Measurements from ENCODE around the gene OPCML.

DNA sequence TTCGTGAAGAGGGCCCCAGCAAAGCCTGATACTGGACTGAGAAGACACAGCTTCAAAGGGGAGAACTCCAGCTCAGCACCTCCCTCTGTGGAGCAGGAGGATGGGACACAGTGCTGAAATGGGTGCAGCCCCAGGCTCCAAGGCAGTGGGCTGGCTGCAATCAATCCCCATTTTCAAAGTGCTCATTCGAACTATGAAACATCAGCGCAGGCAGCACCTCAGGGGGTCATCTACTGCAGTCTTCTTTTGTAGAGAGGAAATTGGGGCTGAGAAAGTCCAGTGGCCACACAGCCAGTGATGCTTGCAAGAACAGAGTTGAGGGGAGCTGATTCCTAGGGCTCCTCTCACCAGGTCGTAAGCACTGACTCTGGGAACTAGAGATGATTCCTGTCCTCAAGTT, 25.1 kb downstream of the OPCML start:
- no peak for TF ChIP-seq POLR2AphosphoS5 (IDR thresholded peaks at IDR 0.05; ENCODE audit: low read depth, low read length)
- TF ChIP-seq, protein P1, sequence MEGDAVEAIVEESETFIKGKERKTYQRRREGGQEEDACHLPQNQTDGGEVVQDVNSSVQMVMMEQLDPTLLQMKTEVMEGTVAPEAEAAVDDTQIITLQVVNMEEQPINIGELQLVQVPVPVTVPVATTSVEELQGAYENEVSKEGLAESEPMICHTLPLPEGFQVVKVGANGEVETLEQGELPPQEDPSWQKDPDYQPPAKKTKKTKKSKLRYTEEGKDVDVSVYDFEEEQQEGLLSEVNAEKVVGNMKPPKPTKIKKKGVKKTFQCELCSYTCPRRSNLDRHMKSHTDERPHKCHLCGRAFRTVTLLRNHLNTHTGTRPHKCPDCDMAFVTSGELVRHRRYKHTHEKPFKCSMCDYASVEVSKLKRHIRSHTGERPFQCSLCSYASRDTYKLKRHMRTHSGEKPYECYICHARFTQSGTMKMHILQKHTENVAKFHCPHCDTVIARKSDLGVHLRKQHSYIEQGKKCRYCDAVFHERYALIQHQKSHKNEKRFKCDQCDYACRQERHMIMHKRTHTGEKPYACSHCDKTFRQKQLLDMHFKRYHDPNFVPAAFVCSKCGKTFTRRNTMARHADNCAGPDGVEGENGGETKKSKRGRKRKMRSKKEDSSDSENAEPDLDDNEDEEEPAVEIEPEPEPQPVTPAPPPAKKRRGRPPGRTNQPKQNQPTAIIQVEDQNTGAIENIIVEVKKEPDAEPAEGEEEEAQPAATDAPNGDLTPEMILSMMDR (IDR thresholded peaks at IDR 0.05): no peak
- no peak for TF ChIP-seq SIN3A (IDR thresholded peaks at IDR 0.05; ENCODE audit: borderline replicate concordance, insufficient read depth, low read depth, low read length)
